ENCODE results near the gene OSBP2.

The OSBP2 gene

DNA sequence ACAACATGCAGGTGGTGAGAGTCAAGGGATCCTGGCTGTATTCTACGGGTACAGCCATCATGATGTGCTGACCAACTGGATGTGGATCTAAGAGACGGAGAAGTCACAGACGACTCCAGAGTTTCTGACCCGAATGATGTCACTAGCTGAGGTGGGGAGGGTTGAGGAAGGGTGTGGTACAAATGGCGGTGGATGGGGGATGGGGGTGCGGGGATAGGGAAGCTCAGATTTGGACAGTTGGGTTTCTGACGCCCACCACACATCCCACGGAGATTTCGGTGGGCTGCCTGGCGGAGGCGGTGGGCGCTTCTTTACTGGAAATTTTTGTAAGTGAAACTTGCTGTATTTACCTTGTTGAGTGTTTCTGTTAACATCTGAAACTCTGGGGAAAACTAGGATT, 126.7 kb downstream of the OSBP2 start:
- Histone ChIP-seq H3K4me3 (ENCODE audit: low read length) (no peak overlapping the region), H3K27me3 (replicated peaks; ENCODE audit: control insufficient read depth, insufficient read depth, low read length) (no peaks in the 10 kb centered on the region), H3K36me3 (ENCODE audit: control insufficient read depth, insufficient read depth, low read length, severe bottlenecking) (no peaks in the 10 kb centered on the region), H3K4me1 (ENCODE audit: control insufficient read depth, insufficient read depth, low read length) (no peaks in the 10 kb centered on the region), H3K9me3 (ENCODE audit: control insufficient read depth, low read length) (no peaks in the 10 kb centered on the region), H3K9ac (ENCODE audit: low read length) (no peak overlapping the region)
- DNase-seq (ENCODE audit: low read depth) = no peak

DNA sequence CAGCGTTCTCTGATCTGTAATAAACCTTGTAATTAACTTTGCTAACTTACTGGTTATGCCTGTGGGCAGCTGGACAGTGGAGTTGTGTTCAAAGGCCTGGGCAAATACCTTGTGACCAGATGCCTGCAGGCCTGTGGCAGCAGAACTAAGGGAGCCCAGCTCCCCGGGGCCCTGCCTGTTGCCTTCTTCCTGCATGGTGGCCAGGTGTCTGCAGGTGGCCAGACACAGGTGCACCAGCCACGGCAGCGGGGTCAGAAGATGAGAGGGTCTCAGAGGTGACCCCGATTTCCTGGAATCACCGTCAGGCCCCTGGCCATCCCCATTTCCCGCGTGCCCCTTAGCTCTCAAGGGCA, 127.2 kb downstream of the OSBP2 start:
- peak overlapping the region; percentile 84 for H3K4me3 ChIP-seq (ENCODE audit: low read length)
- H3K27me3 ChIP-seq (replicated peaks; ENCODE audit: control insufficient read depth, insufficient read depth, low read length) = no peaks in the 10 kb centered on the region
- H3K4me1 ChIP-seq (ENCODE audit: control insufficient read depth, insufficient read depth, low read length) = no peaks in the 10 kb centered on the region

DNA sequence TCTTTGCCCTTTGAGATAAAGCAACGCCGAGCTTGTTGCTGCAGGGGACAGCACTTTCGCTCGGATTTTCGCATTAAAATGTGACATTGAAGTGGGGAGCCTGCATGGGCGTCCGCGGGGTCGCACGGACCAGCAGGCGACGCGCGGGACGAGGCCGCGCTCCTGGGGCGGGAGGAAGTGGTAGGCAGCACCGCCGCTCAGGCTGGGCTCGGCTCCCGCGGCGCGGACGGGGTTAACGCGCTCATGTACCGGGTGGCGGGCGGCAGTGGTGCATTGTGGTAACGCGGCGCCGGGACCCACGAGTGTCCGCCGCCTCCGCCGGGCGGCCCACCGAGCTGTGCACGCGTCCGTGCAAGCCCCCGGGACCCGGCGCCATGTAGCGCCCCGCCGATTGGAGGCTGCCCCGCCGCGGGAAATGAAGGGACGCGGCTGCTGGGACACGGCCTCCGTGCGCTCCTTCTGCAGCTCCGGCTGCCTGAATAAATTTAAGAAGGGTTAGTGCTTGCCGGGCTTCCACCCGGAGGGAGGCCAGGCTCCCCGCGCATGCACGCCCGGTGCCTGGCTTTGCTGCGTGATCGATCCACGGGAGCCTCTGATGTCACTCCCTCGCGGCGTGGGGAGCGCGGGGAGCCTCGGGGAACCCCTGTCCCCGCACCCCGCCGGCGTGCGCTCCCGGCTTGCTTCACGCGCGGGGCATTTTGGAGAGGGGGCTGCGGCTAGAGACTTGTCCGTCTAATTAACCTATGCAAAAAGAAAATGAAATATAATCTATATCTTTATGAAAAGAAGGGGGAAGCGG, 127.7 kb downstream of the OSBP2 start:
- Histone ChIP-seq H3K4me3 (ENCODE audit: low read length) (peak overlapping the region; percentile 84), H3K36me3 (ENCODE audit: control insufficient read depth, insufficient read depth, low read length, severe bottlenecking) (no peaks in the 10 kb centered on the region), H3K9me3 (ENCODE audit: control insufficient read depth, low read length) (no peaks in the 10 kb centered on the region), H3K9ac (ENCODE audit: low read length) (peak overlapping the region; percentile 62), H3K4me1 (ENCODE audit: control insufficient read depth, insufficient read depth, low read length) (no peaks in the 10 kb centered on the region), H3K27me3 (replicated peaks; ENCODE audit: control insufficient read depth, insufficient read depth, low read length) (no peaks in the 10 kb centered on the region)
- peak; percentile 47 for DNase-seq (ENCODE audit: low read depth)

More for the DNA sequence above, 127.2 kb downstream of the OSBP2 start:
- DNase-seq (ENCODE audit: low read depth) = no peak
- Histone ChIP-seq H3K9ac (ENCODE audit: low read length) (peak overlapping the region; percentile 62), H3K9me3 (ENCODE audit: control insufficient read depth, low read length) (no peaks in the 10 kb centered on the region), H3K36me3 (ENCODE audit: control insufficient read depth, insufficient read depth, low read length, severe bottlenecking) (no peaks in the 10 kb centered on the region)

DNA sequence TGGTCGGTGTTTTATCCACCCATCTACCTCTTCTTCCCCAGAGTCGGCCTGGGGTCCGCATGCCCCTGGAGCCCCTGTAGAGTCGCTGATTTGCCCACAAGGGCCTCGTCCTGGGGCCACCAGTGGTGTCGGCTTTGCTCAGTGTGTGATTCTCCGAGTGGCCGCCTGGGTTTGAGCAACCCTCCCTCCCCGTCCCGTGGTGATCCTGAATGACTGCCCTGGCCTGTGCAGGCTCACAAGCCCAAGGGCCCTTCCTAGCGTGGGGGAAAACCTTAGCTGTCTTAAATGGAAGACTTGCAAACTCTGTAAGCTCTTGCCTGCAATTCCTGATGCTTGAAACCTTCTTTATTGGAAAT, 128.3 kb downstream of the OSBP2 start:
- no peaks in the 10 kb centered on the region for H3K27me3 ChIP-seq (replicated peaks; ENCODE audit: control insufficient read depth, insufficient read depth, low read length)
- no peaks in the 10 kb centered on the region for H3K4me1 ChIP-seq (ENCODE audit: control insufficient read depth, insufficient read depth, low read length)
- no peaks in the 10 kb centered on the region for H3K36me3 ChIP-seq (ENCODE audit: control insufficient read depth, insufficient read depth, low read length, severe bottlenecking)
- no peak for DNase-seq (ENCODE audit: low read depth)
- H3K4me3 ChIP-seq (ENCODE audit: low read length) = peak overlapping the region; percentile 84
- H3K9me3 ChIP-seq (ENCODE audit: control insufficient read depth, low read length) = no peaks in the 10 kb centered on the region
- peak overlapping the region; percentile 62 for H3K9ac ChIP-seq (ENCODE audit: low read length)

- no peaks in the 10 kb centered on the region for H3K4me1 ChIP-seq (ENCODE audit: control insufficient read depth, insufficient read depth, low read length)
- no peak overlapping the region for H3K9ac ChIP-seq (ENCODE audit: low read length)
- no peaks in the 10 kb centered on the region for H3K9me3 ChIP-seq (ENCODE audit: control insufficient read depth, low read length)
- DNase-seq (ENCODE audit: low read depth) = no peak
- H3K27me3 ChIP-seq (replicated peaks; ENCODE audit: control insufficient read depth, insufficient read depth, low read length) = no peaks in the 10 kb centered on the region
- no peaks in the 10 kb centered on the region for H3K36me3 ChIP-seq (ENCODE audit: control insufficient read depth, insufficient read depth, low read length, severe bottlenecking)
- H3K4me3 ChIP-seq (ENCODE audit: low read length) = no peak overlapping the region
Measured at GRCh38 chr22:30824096-30824495, 129.4 kb downstream of the OSBP2 start.

DNA sequence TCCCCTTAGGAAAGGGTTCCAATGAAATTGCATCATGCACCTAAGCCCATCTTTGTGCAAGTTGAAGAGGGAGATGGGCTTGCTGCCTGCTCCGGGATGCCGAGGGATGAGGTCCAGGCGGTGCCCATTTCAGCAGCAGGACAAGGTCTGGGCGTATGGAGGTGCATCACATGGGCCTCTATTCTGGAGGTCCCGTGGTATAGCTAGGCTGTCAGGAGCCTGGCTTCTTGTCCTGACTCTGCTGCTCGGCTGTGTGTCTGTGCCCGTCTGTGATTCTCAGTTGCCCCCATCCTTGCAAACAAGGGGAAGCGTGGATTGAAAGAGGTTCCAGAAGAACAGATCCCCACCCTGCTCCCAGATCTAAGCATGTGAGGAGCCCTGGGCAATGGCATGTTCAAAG, 130.0 kb downstream of the OSBP2 start:
- no peak for DNase-seq (ENCODE audit: low read depth)
- Histone ChIP-seq H3K9me3 (ENCODE audit: control insufficient read depth, low read length) (no peaks in the 10 kb centered on the region), H3K9ac (ENCODE audit: low read length) (no peak overlapping the region), H3K27me3 (replicated peaks; ENCODE audit: control insufficient read depth, insufficient read depth, low read length) (no peaks in the 10 kb centered on the region), H3K4me1 (ENCODE audit: control insufficient read depth, insufficient read depth, low read length) (no peaks in the 10 kb centered on the region), H3K4me3 (ENCODE audit: low read length) (no peak overlapping the region), H3K36me3 (ENCODE audit: control insufficient read depth, insufficient read depth, low read length, severe bottlenecking) (no peaks in the 10 kb centered on the region)

DNA sequence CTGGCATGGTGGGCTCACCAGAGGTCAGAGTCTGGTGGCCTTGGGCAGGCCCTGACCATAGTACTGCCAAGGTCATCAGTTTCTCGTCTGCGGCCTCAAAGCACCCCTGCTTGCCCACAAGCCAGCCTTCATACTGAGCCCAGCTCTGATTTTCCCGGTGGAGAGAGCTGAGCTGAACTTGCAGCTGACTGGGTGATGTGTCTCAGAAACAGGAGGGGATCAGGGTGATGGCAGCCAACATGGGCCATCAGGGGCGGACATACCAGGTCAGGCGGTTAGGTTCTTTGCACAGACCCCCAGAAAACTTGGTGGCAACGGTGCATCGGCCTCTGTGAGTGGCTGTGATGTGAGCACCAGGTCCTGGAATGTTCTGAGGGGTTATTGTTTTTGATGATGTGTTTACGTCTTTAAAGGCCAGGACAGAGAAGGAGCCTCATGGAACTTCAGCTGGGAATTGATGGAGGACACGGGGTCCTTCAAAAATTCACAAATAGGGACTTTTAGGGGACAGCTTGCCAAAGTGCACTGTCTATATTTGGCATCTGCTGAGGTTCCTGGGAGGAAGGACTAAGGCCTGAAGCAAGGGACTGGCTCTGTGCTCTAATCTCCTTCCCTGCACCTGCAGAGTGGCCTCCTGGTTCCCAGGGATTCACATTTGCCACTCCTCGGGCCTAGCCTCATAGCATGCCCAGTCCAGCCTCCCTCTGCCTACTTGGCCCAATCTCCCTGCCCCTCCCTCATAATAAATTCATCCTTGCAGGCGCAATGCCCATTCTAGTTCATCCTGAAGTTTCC, 131.2 kb downstream of the OSBP2 start:
- Histone ChIP-seq H3K9me3 (ENCODE audit: control insufficient read depth, low read length) (no peaks in the 10 kb centered on the region), H3K36me3 (ENCODE audit: control insufficient read depth, insufficient read depth, low read length, severe bottlenecking) (no peaks in the 10 kb centered on the region), H3K4me1 (ENCODE audit: control insufficient read depth, insufficient read depth, low read length) (peaks cover 6% of the 10 kb centered on the region), H3K9ac (ENCODE audit: low read length) (no peak overlapping the region), H3K27me3 (replicated peaks; ENCODE audit: control insufficient read depth, insufficient read depth, low read length) (no peaks in the 10 kb centered on the region), H3K4me3 (ENCODE audit: low read length) (no peak overlapping the region)
- DNase-seq (ENCODE audit: low read depth) = no peak

GRCh38 chr22:30826670-30827355, 132.1 kb downstream of the OSBP2 start:
- H3K27me3 ChIP-seq (replicated peaks; ENCODE audit: control insufficient read depth, insufficient read depth, low read length) = no peaks in the 10 kb centered on the region

DNA sequence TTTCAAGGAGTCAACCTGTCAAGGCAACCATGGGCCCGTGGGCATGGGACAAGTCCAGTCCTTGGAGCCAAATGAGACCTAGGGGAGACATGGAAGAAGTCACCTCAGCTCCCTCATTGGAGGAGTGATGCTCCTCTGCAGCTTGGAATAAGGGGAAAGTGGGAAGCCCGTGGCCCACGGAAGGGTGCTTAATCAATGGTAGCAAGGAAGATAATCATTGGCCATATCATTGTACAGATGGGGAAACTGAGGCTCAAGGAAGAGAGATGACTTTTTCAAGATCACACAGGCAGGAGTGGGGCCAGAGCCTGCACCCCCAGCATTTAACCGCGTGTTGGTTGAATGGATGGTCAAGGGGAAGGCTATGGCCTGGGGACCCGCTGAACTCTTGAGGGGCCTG, 133.0 kb downstream of the OSBP2 start:
- Histone ChIP-seq H3K4me1 (ENCODE audit: control insufficient read depth, insufficient read depth, low read length) (peaks cover 6% of the 10 kb centered on the region), H3K9me3 (ENCODE audit: control insufficient read depth, low read length) (no peaks in the 10 kb centered on the region), H3K36me3 (ENCODE audit: control insufficient read depth, insufficient read depth, low read length, severe bottlenecking) (no peaks in the 10 kb centered on the region), H3K27me3 (replicated peaks; ENCODE audit: control insufficient read depth, insufficient read depth, low read length) (no peaks in the 10 kb centered on the region), H3K4me3 (ENCODE audit: low read length) (no peak overlapping the region), H3K9ac (ENCODE audit: low read length) (no peak overlapping the region)
- no peak for DNase-seq (ENCODE audit: low read depth)

More at GRCh38 chr22:30826670-30827355, 132.1 kb downstream of the OSBP2 start:
- no peaks in the 10 kb centered on the region for H3K36me3 ChIP-seq (ENCODE audit: control insufficient read depth, insufficient read depth, low read length, severe bottlenecking)
- no peak overlapping the region for H3K4me3 ChIP-seq (ENCODE audit: low read length)
- peaks cover 6% of the 10 kb centered on the region for H3K4me1 ChIP-seq (ENCODE audit: control insufficient read depth, insufficient read depth, low read length)
- no peaks in the 10 kb centered on the region for H3K9me3 ChIP-seq (ENCODE audit: control insufficient read depth, low read length)
- DNase-seq (ENCODE audit: low read depth) = no peak
- no peak overlapping the region for H3K9ac ChIP-seq (ENCODE audit: low read length)

DNA sequence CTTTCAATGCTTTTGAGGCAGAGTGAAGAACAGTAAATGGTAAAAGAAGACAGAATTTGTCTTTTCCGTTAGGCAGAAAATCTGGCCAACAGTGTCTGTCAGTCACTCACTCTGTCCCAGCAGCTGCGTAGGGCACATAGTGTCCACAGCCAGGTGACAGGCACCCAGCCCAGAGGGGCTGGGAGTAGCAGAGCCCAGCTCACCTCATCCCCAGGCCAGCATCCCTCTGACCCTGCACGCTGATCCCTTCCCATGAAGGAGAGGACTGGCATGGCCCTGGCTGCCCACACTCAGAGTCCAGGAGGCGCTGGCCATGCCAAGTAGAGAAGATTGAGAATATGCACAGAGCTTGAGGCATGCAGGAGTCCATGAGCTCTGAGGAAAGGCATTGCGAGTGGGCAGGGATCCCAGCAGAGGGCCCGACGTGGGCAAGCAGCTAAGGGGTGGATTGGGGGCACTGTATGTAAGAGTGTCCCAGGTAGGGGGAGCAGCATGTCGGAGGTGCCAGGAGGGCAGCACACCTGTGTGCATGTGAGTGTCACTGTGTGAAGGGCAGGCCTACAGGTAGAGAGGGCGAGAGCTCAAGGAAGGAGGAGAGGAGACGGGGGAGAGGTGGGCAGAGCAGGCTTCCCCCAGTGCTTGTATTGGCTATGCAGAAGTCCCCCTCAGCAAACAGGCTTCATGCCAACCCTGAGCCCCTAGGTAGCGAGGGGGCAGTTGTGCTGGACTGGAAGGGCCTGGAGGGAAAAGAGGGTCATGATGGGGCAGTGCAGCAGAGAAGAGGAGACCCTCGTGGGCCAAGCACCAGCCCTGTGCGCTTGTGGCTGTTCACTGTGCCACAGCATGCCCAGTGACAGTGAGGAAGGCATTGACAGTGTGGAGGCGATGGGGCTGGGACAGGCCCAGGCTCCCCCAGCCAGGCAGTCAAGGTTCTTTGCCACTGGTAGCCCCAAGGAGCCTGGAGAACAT, 133.8 kb downstream of the OSBP2 start:
- Histone ChIP-seq H3K4me1 (ENCODE audit: control insufficient read depth, insufficient read depth, low read length) (peaks cover 6% of the 10 kb centered on the region), H3K9ac (ENCODE audit: low read length) (no peak overlapping the region), H3K9me3 (ENCODE audit: control insufficient read depth, low read length) (no peaks in the 10 kb centered on the region), H3K36me3 (ENCODE audit: control insufficient read depth, insufficient read depth, low read length, severe bottlenecking) (no peaks in the 10 kb centered on the region), H3K27me3 (replicated peaks; ENCODE audit: control insufficient read depth, insufficient read depth, low read length) (no peaks in the 10 kb centered on the region), H3K4me3 (ENCODE audit: low read length) (no peak overlapping the region)
- DNase-seq (ENCODE audit: low read depth) = no peak

All from adipocyte (in vitro differentiated cells).